Neural cell (in vitro differentiated cells): ENCODE data around the gene MAGEA1. TPM values are rescaled to one million over a fixed set of nuclear protein-coding genes. Genes with fewer than 3 reads are reported as not detected.

ENCODE experiments used
- H2AFZ ChIP-seq: fragments of 200-600, 300-800 bp; sonication (generic), shearing (Covaris generic); 2 replicates; pipeline ENCODE4 v1.6.0; 2014; ENCODE audit warnings: low read depth, mild to moderate bottlenecking, antibody characterized with exemption, low read length, moderate library complexity
- H3F3A ChIP-seq: fragments of 200-600 bp; shearing (Covaris generic); 2 replicates; pipeline ENCODE4 v1.6.1; 2016; ENCODE audit warnings: mild to moderate bottlenecking, moderate library complexity, mixed read lengths, antibody characterized with exemption, low read length; ENCODE audit not compliant: insufficient read depth, poor library complexity, severe bottlenecking
- H3K27ac ChIP-seq: fragments of 200-600, 300-800 bp; sonication (generic), shearing (Covaris generic); 2 replicates; pipeline ENCODE4 v1.5.1; 2014; ENCODE audit warnings: mild to moderate bottlenecking, low read length, moderate library complexity
- H3K27me3 ChIP-seq: fragments of 300-800, 200-600 bp; sonication (generic), shearing (Covaris generic); 2 replicates; pipeline ENCODE4 v1.6.0; 2014; ENCODE audit warnings: mild to moderate bottlenecking, low read depth, low read length, moderate library complexity; ENCODE audit not compliant: insufficient read depth
- H3K36me3 ChIP-seq: fragments of 300-800, 200-600 bp; sonication (generic), shearing (Covaris generic); 2 replicates; pipeline ENCODE4 v1.5.1; 2014; ENCODE audit warnings: mild to moderate bottlenecking, antibody characterized with exemption, low read length, moderate library complexity; ENCODE audit not compliant: insufficient read depth
- H3K4me2 ChIP-seq: fragments of 300-800, 200-600 bp; sonication (generic), shearing (Covaris generic); 2 replicates; pipeline ENCODE4 v1.6.0; 2014; ENCODE audit warnings: mild to moderate bottlenecking, low read length
- H3K4me3 ChIP-seq: fragments of 300-800, 200-600 bp; sonication (generic), shearing (Covaris generic); 2 replicates; pipeline ENCODE4 v1.5.1; 2014; ENCODE audit warnings: mild to moderate bottlenecking, low read length, moderate library complexity
- H3K79me2 ChIP-seq: fragments of 200-600 bp; shearing (Covaris generic); replicated peaks from 2 replicates; pipeline ENCODE4 v1.6.0; 2014; ENCODE audit warnings: mild to moderate bottlenecking, low read length, moderate library complexity; ENCODE audit not compliant: insufficient read depth
- H3K9ac ChIP-seq: fragments of 300-800, 200-600 bp; sonication (generic), shearing (Covaris generic); 2 replicates; pipeline ENCODE4 v1.6.1; 2016; ENCODE audit warnings: mild to moderate bottlenecking, low read length, mixed read lengths
- H3K9me2 ChIP-seq: fragments of 200-600 bp; shearing (Covaris generic); 2 replicates; pipeline ENCODE4 v1.6.1; 2016; ENCODE audit warnings: mild to moderate bottlenecking, low read length, mixed read lengths; ENCODE audit not compliant: insufficient read depth
- H3K9me3 ChIP-seq: fragments of 200-600, 300-800 bp; sonication (generic), shearing (Covaris generic); 2 replicates; pipeline ENCODE4 v1.6.1; 2016; ENCODE audit warnings: mild to moderate bottlenecking, mixed run types, low read length, moderate library complexity, mixed read lengths
- H4K20me1 ChIP-seq: fragments of 200-600 bp; shearing (Covaris generic); 2 replicates; pipeline ENCODE4 v1.6.1; 2016; ENCODE audit warnings: mild to moderate bottlenecking, mixed run types; ENCODE audit not compliant: insufficient read depth
- CTCF ChIP-seq: fragments of 450-650 bp; IDR thresholded peaks from 2 replicates; pipeline ENCODE4 v1.5.1; 2014; ENCODE audit warnings: antibody characterized with exemption, mild to moderate bottlenecking, moderate library complexity; ENCODE audit not compliant: poor library complexity, severe bottlenecking
- EP300 ChIP-seq: fragments of 450-650 bp; conservative IDR thresholded peaks from 2 replicates; pipeline ENCODE4 v1.6.1; 2014; ENCODE audit warnings: antibody characterized with exemption, mild to moderate bottlenecking, moderate library complexity; ENCODE audit not compliant: poor library complexity, severe bottlenecking
- EZH2 ChIP-seq: fragments of 200-600, 300-800 bp; shearing (Covaris generic), sonication (generic); IDR thresholded peaks from 2 replicates; pipeline ENCODE4 v1.6.1; 2014; ENCODE audit warnings: antibody characterized with exemption, low read length, borderline replicate concordance, mild to moderate bottlenecking; ENCODE audit not compliant: insufficient read depth, poor library complexity, severe bottlenecking
- MXI1 ChIP-seq: fragments of 450-650 bp; conservative IDR thresholded peaks from 2 replicates; pipeline ENCODE4 v1.6.1; 2014; ENCODE audit warnings: antibody characterized with exemption, mild to moderate bottlenecking; ENCODE audit not compliant: poor library complexity, severe bottlenecking
- POLR2AphosphoS5 ChIP-seq: IDR thresholded peaks from 2 replicates; pipeline ENCODE4 v1.6.1; 2012
- RAD21 ChIP-seq: fragments of 450-650 bp; conservative IDR thresholded peaks from 2 replicates; pipeline ENCODE4 v1.6.1; 2014; ENCODE audit warnings: antibody characterized with exemption, mild to moderate bottlenecking, moderate library complexity
- REST ChIP-seq: IDR thresholded peaks from 2 replicates; pipeline ENCODE4 v1.6.1; 2012; ENCODE audit warnings: borderline replicate concordance
- SMC3 ChIP-seq: fragments of 450-650 bp; conservative IDR thresholded peaks from 2 replicates; pipeline ENCODE4 v1.6.1; 2014; ENCODE audit warnings: antibody characterized with exemption, mild to moderate bottlenecking, moderate library complexity; ENCODE audit not compliant: poor library complexity
- TAF1 ChIP-seq: IDR thresholded peaks from 2 replicates; pipeline ENCODE4 v1.6.1; 2012; ENCODE audit warnings: low read depth
- polyA plus RNA-seq: library from polyadenylated mRNA; depleted of rRNA; stranded (reverse); fragments of >200 nt; gene quantifications from 2 replicates; pipeline ENCODE4 v1.2.3, GENCODE V29; 2014

MAGEA1 gene
- polyA plus RNA-seq, 1 donor from 2014 or later = not detected

GRCh38 chrX:153153516-153153915 is 25.6 kb upstream of the MAGEA1 start:
- no peaks in the 10 kb centered on the region for H4K20me1 ChIP-seq
- no peak overlapping the region for H2AFZ ChIP-seq
- H3K9ac ChIP-seq = no peak overlapping the region
- no peaks in the 10 kb centered on the region for H3F3A ChIP-seq
- H3K4me3 ChIP-seq = no peak overlapping the region
- H3K27ac ChIP-seq = no peak overlapping the region
- H3K79me2 ChIP-seq = no peaks in the 10 kb centered on the region
- H3K4me2 ChIP-seq = no peak overlapping the region
- H3K36me3 ChIP-seq = no peaks in the 10 kb centered on the region
- TF ChIP-seq CTCF (no peak), SMC3 (no peak), REST (no peak), POLR2AphosphoS5 (no peak), TAF1 (no peak), EP300 (no peak), RAD21 (no peak), MXI1 (no peak), EZH2 (no peak)
- H3K27me3 ChIP-seq = no peaks in the 10 kb centered on the region
- no peaks in the 10 kb centered on the region for H3K9me3 ChIP-seq
- no peaks in the 10 kb centered on the region for H3K9me2 ChIP-seq

GRCh38 chrX:153157450-153157849 is 21.6 kb upstream of the MAGEA1 start:
- TF ChIP-seq TAF1 (no peak), RAD21 (no peak), MXI1 (no peak)
- no peaks in the 10 kb centered on the region for H3F3A ChIP-seq
- H3K27me3 ChIP-seq = no peaks in the 10 kb centered on the region
- no peak overlapping the region for H3K4me3 ChIP-seq
- H3K4me2 ChIP-seq = no peak overlapping the region
- no peak overlapping the region for H2AFZ ChIP-seq
- H3K9me3 ChIP-seq = no peaks in the 10 kb centered on the region
- no peaks in the 10 kb centered on the region for H3K36me3 ChIP-seq
- no peak overlapping the region for H3K9ac ChIP-seq
- no peaks in the 10 kb centered on the region for H3K9me2 ChIP-seq
- H4K20me1 ChIP-seq = no peaks in the 10 kb centered on the region
- H3K27ac ChIP-seq = no peak overlapping the region
- H3K79me2 ChIP-seq = no peaks in the 10 kb centered on the region

GRCh38 chrX:153158319-153158718 is 20.8 kb upstream of the MAGEA1 start:
- H4K20me1 ChIP-seq = no peaks in the 10 kb centered on the region
- H3K4me3 ChIP-seq = no peak overlapping the region

More at GRCh38 chrX:153158319-153158718, 20.8 kb upstream of the MAGEA1 start:
- no peaks in the 10 kb centered on the region for H3K9me3 ChIP-seq
- no peak overlapping the region for H3K9ac ChIP-seq
- no peaks in the 10 kb centered on the region for H3K36me3 ChIP-seq
- no peaks in the 10 kb centered on the region for H3K27me3 ChIP-seq
- H3F3A ChIP-seq = no peaks in the 10 kb centered on the region
- H2AFZ ChIP-seq = no peak overlapping the region
- no peak for TF ChIP-seq EP300
- no peak for TF ChIP-seq POLR2AphosphoS5
- TF ChIP-seq RAD21 = no peak
- TF ChIP-seq EZH2 = no peak
- TF ChIP-seq SMC3 = no peak
- TF ChIP-seq CTCF = no peak
- TF ChIP-seq MXI1 = no peak
- TF ChIP-seq TAF1 = no peak
- TF ChIP-seq REST = no peak
- H3K9me2 ChIP-seq = no peaks in the 10 kb centered on the region
- no peak overlapping the region for H3K27ac ChIP-seq
- H3K79me2 ChIP-seq = no peaks in the 10 kb centered on the region
- no peak overlapping the region for H3K4me2 ChIP-seq
